H1 (cell line): Measurements from ENCODE around the gene ENKD1. TPM values are rescaled to one million over a fixed set of nuclear protein-coding genes. Genes with fewer than 3 reads are reported as not detected.

Source experiments
- CTCF ChIA-PET: fragments of 300-600 bp; sonication (Branson Sonifier 250); formaldehyde crosslinking; loops from one replicate; lab custom pipeline; 2021; ENCODE audit not compliant: partially characterized antibody; lab: Charles Lee
- POLR2A ChIA-PET: fragments of 300-600 bp; sonication (Branson Sonifier 250); formaldehyde crosslinking; loops from one replicate; lab custom pipeline; 2021; ENCODE audit warnings: inconsistent platforms; ENCODE audit not compliant: partially characterized antibody; lab: Charles Lee
- DNase-seq, 2 experiments: peaks; one replicate each; pipeline versions ENCODE4 v3.0.0 to v3.0.0-alpha.2; 2010 to 2022; ENCODE audit warnings: low spot score in 2 of 2, low read depth in 1 of 2, mixed read lengths in 1 of 2
- FAIRE-seq: peaks from 2 replicates; lab custom pipeline; 2011; peaks lifted over from hg19 to GRCh38; lab: Jason Lieb, UNC
- H2AFZ ChIP-seq: 2 replicates; pipeline ENCODE4 v1.8.1; 2012; ENCODE audit warnings: low read length, inconsistent platforms
- H2AK5ac ChIP-seq: 2 replicates; pipeline ENCODE4 v1.6.1; 2013; ENCODE audit warnings: low read depth, low read length
- H2BK120ac ChIP-seq: replicated peaks from 2 replicates; pipeline ENCODE3; 2013; ENCODE audit warnings: low read depth, low read length, inconsistent platforms
- H2BK12ac ChIP-seq: 2 replicates; pipeline ENCODE4 v1.6.1; 2013; ENCODE audit warnings: low read depth, low read length
- H2BK15ac ChIP-seq: 2 replicates; pipeline ENCODE4 v1.6.1; 2013; ENCODE audit warnings: low read length
- H2BK20ac ChIP-seq: 2 replicates; pipeline ENCODE4 v1.6.1; 2013; ENCODE audit warnings: low read length
- H2BK5ac ChIP-seq: 2 replicates; pipeline ENCODE4 v1.6.1; 2013; ENCODE audit warnings: low read depth, low read length
- H3K14ac ChIP-seq: 2 replicates; pipeline ENCODE4 v1.6.1; 2013; ENCODE audit warnings: inconsistent platforms; ENCODE audit not compliant: insufficient read length
- H3K18ac ChIP-seq: 2 replicates; pipeline ENCODE4 v1.6.1; 2013; ENCODE audit warnings: low read length; ENCODE audit errors: extremely low read depth
- H3K23ac ChIP-seq: 2 replicates; pipeline ENCODE4 v1.6.1; 2013; ENCODE audit warnings: inconsistent platforms; ENCODE audit not compliant: insufficient read length
- H3K23me2 ChIP-seq: 2 replicates; pipeline ENCODE4 v1.6.1; 2013; ENCODE audit warnings: low read depth, low read length
- H3K27ac ChIP-seq: 2 replicates; pipeline ENCODE4 v1.6.1; 2011; ENCODE audit warnings: low read depth, low read length, inconsistent platforms
- H3K27me3 ChIP-seq, 4 experiments: replicated peaks in 1 of 4; 1 replicate in 1 of 4; 2 replicates in 3 of 4; pipeline versions ENCODE4 v1.6.1 to v1.8.1; 2011 to 2013; ENCODE audit warnings: low read length in 3 of 4, mild to moderate bottlenecking in 3 of 4, inconsistent platforms in 2 of 4, mixed read lengths in 2 of 4, moderate library complexity in 1 of 4; ENCODE audit not compliant: control insufficient read depth in 3 of 4, insufficient read depth in 3 of 4; ENCODE audit errors: extremely low read depth in 1 of 4
- H3K36me3 ChIP-seq, 4 experiments: 2 replicates each; pipeline versions ENCODE4 v1.6.1 to v1.8.1; 2011 to 2013; ENCODE audit warnings: mild to moderate bottlenecking in 4 of 4, low read length in 3 of 4, moderate library complexity in 2 of 4, control low read depth in 1 of 4, inconsistent platforms in 1 of 4; ENCODE audit not compliant: insufficient read depth in 4 of 4, control insufficient read depth in 2 of 4
- H3K4ac ChIP-seq: replicated peaks from 2 replicates; pipeline ENCODE3; 2013; ENCODE audit warnings: low read length, low read depth, mixed read lengths, inconsistent platforms; ENCODE audit not compliant: insufficient read length
- H3K4me1 ChIP-seq, 4 experiments: replicated peaks in 1 of 4; 1 replicate in 1 of 4; 2 replicates in 3 of 4; pipeline versions ENCODE4 v1.6.1 to v1.8.1; 2011 to 2013; ENCODE audit warnings: low read length in 3 of 4, inconsistent platforms in 2 of 4, mixed read lengths in 1 of 4; ENCODE audit not compliant: insufficient read depth in 4 of 4, control insufficient read depth in 3 of 4
- H3K4me2 ChIP-seq, 2 experiments: 2 replicates each; pipeline versions ENCODE4 v1.6.1 to v1.8.1; 2011 to 2013; ENCODE audit warnings: low read depth in 2 of 2, low read length in 2 of 2, control low read depth in 1 of 2, inconsistent platforms in 1 of 2, mild to moderate bottlenecking in 1 of 2; ENCODE audit not compliant: insufficient read depth in 1 of 2
- H3K4me3 ChIP-seq, 4 experiments: fragments of 200-600, 300-600 bp in 1 of 4; sonication (generic), shearing (Covaris generic), sonication (Bioruptor Twin) in 1 of 4; 2 replicates each; pipeline versions ENCODE4 v1.5.1 to v1.8.1; 2011 to 2016; ENCODE audit warnings: low read length in 4 of 4, low read depth in 3 of 4, control low read depth in 2 of 4, inconsistent platforms in 2 of 4, mild to moderate bottlenecking in 2 of 4, mixed read lengths in 1 of 4, moderate library complexity in 1 of 4; ENCODE audit not compliant: insufficient read depth in 2 of 4; ENCODE audit errors: extremely low read depth in 1 of 4
- H3K56ac ChIP-seq: replicated peaks from 2 replicates; pipeline ENCODE3; 2013; ENCODE audit warnings: low read depth, mild to moderate bottlenecking, mixed read lengths, low read length, inconsistent platforms; ENCODE audit not compliant: insufficient read length
- H3K79me1 ChIP-seq: 2 replicates; pipeline ENCODE4 v1.6.1; 2013; ENCODE audit warnings: low read depth, low read length, control low read depth
- H3K79me2 ChIP-seq, 2 experiments: 2 replicates each; pipeline versions ENCODE4 v1.6.1 to v1.8.1; 2012 to 2013; ENCODE audit warnings: low read length in 2 of 2, mild to moderate bottlenecking in 2 of 2, inconsistent platforms in 1 of 2; ENCODE audit not compliant: insufficient read depth in 2 of 2, control insufficient read depth in 1 of 2
- H3K9ac ChIP-seq, 4 experiments: replicated peaks in 1 of 4; 1 replicate in 1 of 4; 2 replicates in 3 of 4; pipeline versions ENCODE4 v1.6.1 to v1.8.1; 2011 to 2013; ENCODE audit warnings: low read depth in 3 of 4, low read length in 3 of 4, control low read depth in 2 of 4, mild to moderate bottlenecking in 2 of 4, moderate library complexity in 2 of 4, inconsistent platforms in 1 of 4; ENCODE audit errors: extremely low read depth in 1 of 4
- H3K9me3 ChIP-seq, 2 experiments: 2 replicates each; pipeline versions ENCODE4 v1.6.1 to v1.8.1; 2012 to 2013; ENCODE audit warnings: mild to moderate bottlenecking in 2 of 2, moderate library complexity in 2 of 2, control low read depth in 1 of 2, inconsistent platforms in 1 of 2, low read depth in 1 of 2, low read length in 1 of 2, mixed read lengths in 1 of 2; ENCODE audit not compliant: insufficient read depth in 2 of 2
- H4K20me1 ChIP-seq, 2 experiments: replicated peaks in 1 of 2; 2 replicates each; pipeline versions ENCODE3 to v1.8.1; 2011 to 2013; ENCODE audit warnings: inconsistent platforms in 2 of 2, low read length in 2 of 2, mild to moderate bottlenecking in 1 of 2; ENCODE audit not compliant: insufficient read depth in 2 of 2, control insufficient read depth in 1 of 2
- H4K5ac ChIP-seq: 2 replicates; pipeline ENCODE4 v1.6.1; 2013; ENCODE audit warnings: low read length, low read depth, mixed read lengths, inconsistent platforms; ENCODE audit not compliant: insufficient read length
- H4K8ac ChIP-seq: 2 replicates; pipeline ENCODE4 v1.8.0; 2013; ENCODE audit warnings: mild to moderate bottlenecking, moderate library complexity, low read length, inconsistent platforms; ENCODE audit not compliant: insufficient read depth; ENCODE audit errors: extremely low read depth
- H4K91ac ChIP-seq: replicated peaks from 2 replicates; pipeline ENCODE3; 2013; ENCODE audit warnings: low read length, mixed read lengths, inconsistent platforms; ENCODE audit not compliant: insufficient read length
- BCL11A ChIP-seq, 2 experiments: IDR thresholded peaks; one replicate each; pipeline ENCODE4 v1.6.1; 2011; ENCODE audit warnings: low read depth in 2 of 2, low read length in 2 of 2, mild to moderate bottlenecking in 2 of 2
- CEBPB ChIP-seq: IDR thresholded peaks from 2 replicates; pipeline ENCODE4 v1.6.1; 2012; ENCODE audit warnings: low read depth, low read length
- GTF2F1 ChIP-seq: IDR thresholded peaks from 2 replicates; pipeline ENCODE4 v1.6.1; 2012; ENCODE audit warnings: low read depth, low read length, improper control_type of control experiment, borderline replicate concordance
- POLR2A ChIP-seq, 2 experiments: IDR thresholded peaks; 1 replicate in 1 of 2; 2 replicates in 1 of 2; pipeline ENCODE4 v1.6.1; 2011; ENCODE audit warnings: low read depth in 2 of 2, low read length in 2 of 2, mild to moderate bottlenecking in 2 of 2; ENCODE audit errors: control extremely low read depth in 1 of 2
- RXRA ChIP-seq: IDR thresholded peaks from 2 replicates; pipeline ENCODE4 v1.6.1; 2011; ENCODE audit warnings: low read depth, mild to moderate bottlenecking, low read length, moderate library complexity; ENCODE audit not compliant: insufficient read depth
- SRF ChIP-seq: IDR thresholded peaks from 2 replicates; pipeline ENCODE4 v1.6.1; 2011; ENCODE audit warnings: mild to moderate bottlenecking, low read depth, low read length, moderate library complexity
- TCF12 ChIP-seq: IDR thresholded peaks from 2 replicates; pipeline ENCODE4 v1.6.1; 2011; ENCODE audit warnings: low read depth, mild to moderate bottlenecking, low read length
- WGBS, 2 experiments: shearing (Covaris generic) in 1 of 2; methylation state at CpG; one replicate each; pipeline versions ENCODE4 v1.1.6 to v1.1.7; 2013 to 2015; ENCODE audit warnings: low lambda C conversion rate in 2 of 2, mixed read lengths in 2 of 2, inconsistent platforms in 1 of 2, low coverage in 1 of 2, missing lambda C conversion rate in 1 of 2; ENCODE audit not compliant: insufficient replicate concordance in 2 of 2, insufficient coverage in 1 of 2, insufficient read length in 1 of 2; ENCODE audit errors: extremely low coverage in 1 of 2, missing lambda C conversion rate in 1 of 2; 5-methylcytosine and 5-hydroxymethylcytosine counted together
- polyA plus RNA-seq, 7 experiments: library from polyadenylated mRNA; depleted of rRNA in 3 of 7; stranded (reverse) in 5 of 7; unstranded in 2 of 7; fragments of >200 nt in 5 of 7; fragments of 200-250 nt in 2 of 7; gene quantifications; 1 replicate in 5 of 7; 2 replicates in 1 of 7; 4 replicates in 1 of 7; pipeline versions ENCODE4 v1.2.1 to v1.2.3, GENCODE V29; 2011 to 2013; ENCODE audit warnings: missing spikeins in 2 of 7, mixed read lengths in 2 of 7
- total RNA-seq: library from RNA; stranded (reverse); fragmentation: NEBNext Ultra II Directional; extraction: Animal tissue kit (Norgen Biotek cat#: 25700); gene quantifications from 2 replicates; pipeline ENCODE4 v1.2.1, GENCODE V29; 2021
- TF ChIP-seq, protein P1 (sequence below): IDR thresholded peaks from 2 replicates; pipeline ENCODE4 v1.6.1; 2011; ENCODE audit warnings: low read depth, mild to moderate bottlenecking, low read length; ENCODE audit not compliant: insufficient read depth
- TF ChIP-seq, protein P2 (sequence below), 3 experiments: IDR thresholded peaks; 1 replicate in 2 of 3; 2 replicates in 1 of 3; pipeline versions ENCODE4 v1.5.1 to v1.6.1; 2011; ENCODE audit warnings: low read length in 3 of 3, mild to moderate bottlenecking in 3 of 3, inconsistent platforms in 2 of 3, low read depth in 1 of 3, moderate library complexity in 1 of 3; ENCODE audit not compliant: insufficient read depth in 1 of 3; ENCODE audit errors: control extremely low read depth in 1 of 3

The ENKD1 gene
- total and polyA plus RNA-seq, 2 of the 8 experiments (the other 6 are each of a cell fraction or from before 2014, with no cell fraction given) = 12.9 to 16.1 TPM

DNA sequence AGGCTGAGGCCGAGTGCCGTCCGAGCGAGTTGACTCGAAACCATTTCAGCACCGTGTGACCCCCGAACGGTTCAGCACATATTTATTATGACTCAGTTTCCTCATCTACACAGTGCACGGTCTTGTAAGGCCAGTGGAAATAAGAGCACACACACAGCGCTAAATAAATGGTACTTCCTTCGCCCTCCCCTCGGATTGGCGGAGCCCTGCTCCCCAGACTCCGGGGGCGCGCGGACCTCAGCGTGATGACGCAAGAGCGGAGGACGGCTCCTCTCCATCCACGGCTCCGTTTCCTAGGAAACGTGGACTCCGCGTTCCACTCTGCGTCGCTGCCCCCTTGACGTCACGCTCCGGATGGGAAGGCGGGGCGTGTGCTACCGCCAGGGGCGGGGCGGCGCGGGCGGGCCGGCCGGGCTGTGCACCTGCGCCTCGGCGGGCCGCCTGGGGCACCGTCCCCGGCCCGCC, 6.0 kb downstream of the ENKD1 start, which contains the start of gene PARD6A:
PARD6A (plus strand) TSS at position 397 of the 465 bp plus-strand sequence. CDS start 79 bp downstream, outside the sequence.
- Histone ChIP-seq H2BK5ac (peak within 1 kb of the TSS; percentile 44; the same call in 1 of the 2 replicates), H3K18ac (peak within 1 kb of the TSS; percentile 98), H2AK5ac (no peak within 1 kb of the TSS), H3K23me2 (peaks cover 16% of the 10 kb centered on the region), H4K20me1 (peaks cover 5 to 8% of the 10 kb centered on the region in 2 experiments), H3K27ac (peak within 1 kb of the TSS; percentile 81), H2BK20ac (no peak within 1 kb of the TSS), H4K5ac (peak within 1 kb of the TSS; percentile 77), H2BK12ac (no peak within 1 kb of the TSS), H3K79me1 (no peaks in the 10 kb centered on the region; the same call in 1 of the 2 replicates), H2BK120ac (no peak within 1 kb of the TSS), H2AFZ (peak within 1 kb of the TSS; percentile 98), H3K56ac (peak within 1 kb of the TSS; percentile 90), H4K8ac (peak within 1 kb of the TSS; percentile 85), H3K9me3 (no peaks in the 10 kb centered on the region), H2BK15ac (peak within 1 kb of the TSS; percentile 96; the same call in 1 of the 2 replicates), H3K27me3 (peaks cover 0 to 2% (median 0%) of the 10 kb centered on the region in 4 experiments; a peak in 1 of 7 replicates), H4K91ac (peak within 1 kb of the TSS; percentile 85), H3K4me2 (peak within 1 kb of the TSS; percentile 73 to 99), H3K4ac (no peak within 1 kb of the TSS), H3K79me2 (no peaks in the 10 kb centered on the region), H3K36me3 (peaks cover 0 to 4% (median 2%) of the 10 kb centered on the region in 4 experiments; a peak in 1 of 8 replicates), H3K23ac (no peak within 1 kb of the TSS), H3K4me3 (peak within 1 kb of the TSS; percentile 86 to 98 (median 89)), H3K4me1 (peaks cover 0 to 18% (median 10%) of the 10 kb centered on the region in 4 experiments; a peak in 5 of 7 replicates), H3K14ac (no peak within 1 kb of the TSS), H3K9ac (peak within 1 kb of the TSS; percentile 68 to 88 (median 73))
- FAIRE-seq = peak; percentile 24
- WGBS, 2 experiments = 0% methylated on average over 19 of the region's 48 CpGs; no CpG with 5 or more reads in 1 of the 2 experiments
- DNase-seq = peak; percentile 93 to 94
- ChIA-PET CTCF (interaction anchor here (0.7 to 13.7 kb wide), 7 partner anchors 12 to 147 kb away, joined by 3 to 202 read pairs (median 10); partner anchors contain the start of genes CARMIL2 and RIPOR1), POLR2A (interaction anchor here (0.8 to 2.8 kb wide), 13 partner anchors 10 to 362 kb away, joined by 3 to 12 read pairs (median 4); partner anchors contain the start of genes CARMIL2, CTCF, DDX28 and DUS2)
- TF ChIP-seq GTF2F1 (no peak), CEBPB (peak; percentile 97), POLR2A (IDR thresholded peaks at IDR 0.05; ENCODE audit: control extremely low read depth in 1 of 2, low read depth in 2 of 2, low read length in 2 of 2) (peak in 1 of 2 experiments; percentile 16; a peak in 1 of 3 replicates), SRF (peak; percentile 64; the same call in 1 of the 2 replicates), TCF12 (0 out of 2 replicates have a peak, but pooled peaks have one; percentile 24), BCL11A (IDR thresholded peaks at IDR 0.05; ENCODE audit: low read depth in 2 of 2, low read length in 2 of 2) (no peak), RXRA (no peak)
- TF ChIP-seq, protein P1, sequence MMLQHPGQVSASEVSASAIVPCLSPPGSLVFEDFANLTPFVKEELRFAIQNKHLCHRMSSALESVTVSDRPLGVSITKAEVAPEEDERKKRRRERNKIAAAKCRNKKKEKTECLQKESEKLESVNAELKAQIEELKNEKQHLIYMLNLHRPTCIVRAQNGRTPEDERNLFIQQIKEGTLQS = peak; percentile 80
- TF ChIP-seq, protein P2, sequence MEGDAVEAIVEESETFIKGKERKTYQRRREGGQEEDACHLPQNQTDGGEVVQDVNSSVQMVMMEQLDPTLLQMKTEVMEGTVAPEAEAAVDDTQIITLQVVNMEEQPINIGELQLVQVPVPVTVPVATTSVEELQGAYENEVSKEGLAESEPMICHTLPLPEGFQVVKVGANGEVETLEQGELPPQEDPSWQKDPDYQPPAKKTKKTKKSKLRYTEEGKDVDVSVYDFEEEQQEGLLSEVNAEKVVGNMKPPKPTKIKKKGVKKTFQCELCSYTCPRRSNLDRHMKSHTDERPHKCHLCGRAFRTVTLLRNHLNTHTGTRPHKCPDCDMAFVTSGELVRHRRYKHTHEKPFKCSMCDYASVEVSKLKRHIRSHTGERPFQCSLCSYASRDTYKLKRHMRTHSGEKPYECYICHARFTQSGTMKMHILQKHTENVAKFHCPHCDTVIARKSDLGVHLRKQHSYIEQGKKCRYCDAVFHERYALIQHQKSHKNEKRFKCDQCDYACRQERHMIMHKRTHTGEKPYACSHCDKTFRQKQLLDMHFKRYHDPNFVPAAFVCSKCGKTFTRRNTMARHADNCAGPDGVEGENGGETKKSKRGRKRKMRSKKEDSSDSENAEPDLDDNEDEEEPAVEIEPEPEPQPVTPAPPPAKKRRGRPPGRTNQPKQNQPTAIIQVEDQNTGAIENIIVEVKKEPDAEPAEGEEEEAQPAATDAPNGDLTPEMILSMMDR (IDR thresholded peaks at IDR 0.05; ENCODE audit: control extremely low read depth in 1 of 3, insufficient read depth in 1 of 3, low read depth in 1 of 3, low read length in 3 of 3) = 0 out of 4 replicates have a peak, but pooled peaks of 1 of the 3 experiments have one; percentile 5
